HG02610 (cell line): ENCODE measurements around the gene PTPRG.
"Not testable (repeated sequence)": the region's sequence is repeated elsewhere in the genome, so short reads cannot be mapped to it uniquely, and the experiment has no call there.

Source experiments
- ATAC-seq: cut with Tn5 transposase; IDR thresholded peaks from one replicate; pipeline ENCODE4 v1.9.1; 2021; ENCODE audit warnings: mild to moderate bottlenecking, moderate library complexity; ENCODE audit not compliant: unreplicated experiment

PTPRG gene

DNA sequence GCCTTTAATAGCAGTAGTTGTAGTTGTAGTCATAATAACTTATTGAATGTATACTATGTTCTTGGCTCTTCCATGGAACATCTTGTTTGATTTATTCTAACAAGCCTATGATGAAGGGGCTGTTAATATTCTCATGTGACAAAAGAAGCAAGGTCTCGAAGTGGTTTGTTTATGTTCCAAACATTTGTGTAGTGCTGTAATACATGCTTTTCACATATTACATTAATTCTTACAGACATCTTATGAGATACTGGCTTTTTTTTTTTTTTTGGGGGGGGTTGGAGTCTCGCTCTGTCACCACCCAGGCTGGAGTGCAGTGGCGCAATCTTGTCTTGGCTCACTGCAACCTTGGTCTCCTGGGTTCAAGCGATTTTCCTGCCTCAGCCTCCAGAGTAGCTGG is 252.3 kb downstream of the PTPRG start:
- no peak for ATAC-seq

- no peak for ATAC-seq
Observed at GRCh38 chr3:61814674-61815073, 253.3 kb downstream of the PTPRG start.

- ATAC-seq: not testable (repeated sequence)
Observed at GRCh38 chr3:61816304-61816703, 254.9 kb downstream of the PTPRG start.

- no peak for ATAC-seq
Observed at GRCh38 chr3:61819861-61820260, 258.5 kb downstream of the PTPRG start.

GRCh38 chr3:61820306-61820992 is 259.1 kb downstream of the PTPRG start:
- no peak for ATAC-seq

GRCh38 chr3:61821823-61822251 is 260.5 kb downstream of the PTPRG start:
- no peak for ATAC-seq

- no peak for ATAC-seq
Observed at GRCh38 chr3:61822588-61822987, 261.2 kb downstream of the PTPRG start.

DNA sequence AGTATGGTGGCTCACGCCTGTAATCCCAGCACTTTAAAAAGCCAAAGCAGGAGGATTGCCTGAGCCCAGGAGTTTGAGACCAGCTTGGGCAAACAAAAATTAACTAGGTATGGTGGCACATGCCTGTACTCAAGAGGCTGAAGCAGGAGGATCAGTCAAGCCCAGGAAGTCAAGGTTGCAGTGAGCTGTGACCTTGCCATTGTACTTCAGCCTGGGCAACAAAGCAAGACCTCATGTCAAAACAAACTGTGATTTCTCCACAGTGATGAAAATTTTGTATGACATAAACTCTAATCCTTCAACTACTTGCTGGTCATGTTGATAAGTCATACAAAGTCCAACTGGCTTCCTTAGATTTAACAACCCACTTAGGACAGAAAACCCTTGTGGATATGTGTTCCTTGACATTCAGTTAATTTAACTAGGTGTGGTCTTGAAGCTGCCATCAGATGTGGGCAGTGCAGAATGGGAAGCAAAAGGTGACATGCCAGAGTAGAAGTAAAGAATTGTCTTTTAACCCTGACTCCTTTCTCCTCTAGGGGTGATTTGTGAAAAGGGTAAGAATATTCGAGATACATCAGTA is 263.3 kb downstream of the PTPRG start:
- ATAC-seq: no peak

- ATAC-seq: no peak
Observed at GRCh38 chr3:61826161-61826560, 264.8 kb downstream of the PTPRG start.

- ATAC-seq: no peak
Observed at GRCh38 chr3:61828184-61828874, 267.0 kb downstream of the PTPRG start.

DNA sequence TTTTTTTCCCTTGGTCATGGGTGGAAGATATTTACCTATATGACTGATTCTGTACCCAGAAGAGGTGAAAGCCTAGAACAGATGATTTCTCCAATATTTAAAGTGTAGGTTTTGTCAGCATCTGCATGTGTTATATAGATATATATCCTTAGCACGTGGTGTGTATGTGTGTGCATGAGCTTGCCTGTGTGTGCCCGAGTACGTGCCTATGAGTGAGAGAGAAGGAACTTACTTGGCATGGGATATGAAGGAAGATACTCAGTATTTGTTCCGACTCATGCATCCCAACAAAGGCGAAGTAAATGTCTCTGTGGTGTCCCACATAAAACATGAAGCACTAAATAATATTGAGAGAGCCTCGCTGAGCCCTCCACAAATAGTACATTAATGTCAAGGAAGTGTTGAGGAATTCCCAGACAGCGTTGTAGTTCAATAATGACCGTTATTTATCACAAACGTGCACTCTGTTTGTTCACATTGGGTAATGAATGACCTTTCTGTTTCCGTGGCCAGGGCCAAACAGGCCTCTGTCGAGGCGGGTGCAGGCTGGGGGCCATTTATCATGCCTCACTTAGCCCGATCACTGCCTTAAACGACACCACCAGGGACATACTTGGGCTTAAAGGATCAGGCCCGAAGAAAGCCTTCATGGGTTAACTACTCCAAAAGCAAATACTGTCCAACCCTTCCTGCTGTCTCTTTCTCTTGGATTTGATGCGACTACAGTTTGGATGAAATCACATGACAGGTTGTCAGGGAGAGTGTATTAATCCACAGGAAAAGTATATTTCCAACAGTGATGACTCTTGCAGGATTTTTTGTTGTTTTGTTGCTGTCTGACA is 267.7 kb downstream of the PTPRG start:
- ATAC-seq: no peak

GRCh38 chr3:61829722-61830350 is 268.5 kb downstream of the PTPRG start:
- no peak for ATAC-seq

- ATAC-seq: no peak
Observed at GRCh38 chr3:61831973-61832372, 270.6 kb downstream of the PTPRG start.

- no peak for ATAC-seq
Observed at GRCh38 chr3:61832375-61833229, 271.2 kb downstream of the PTPRG start.

- ATAC-seq: no peak
Observed at GRCh38 chr3:61839256-61839655, 277.9 kb downstream of the PTPRG start.

DNA sequence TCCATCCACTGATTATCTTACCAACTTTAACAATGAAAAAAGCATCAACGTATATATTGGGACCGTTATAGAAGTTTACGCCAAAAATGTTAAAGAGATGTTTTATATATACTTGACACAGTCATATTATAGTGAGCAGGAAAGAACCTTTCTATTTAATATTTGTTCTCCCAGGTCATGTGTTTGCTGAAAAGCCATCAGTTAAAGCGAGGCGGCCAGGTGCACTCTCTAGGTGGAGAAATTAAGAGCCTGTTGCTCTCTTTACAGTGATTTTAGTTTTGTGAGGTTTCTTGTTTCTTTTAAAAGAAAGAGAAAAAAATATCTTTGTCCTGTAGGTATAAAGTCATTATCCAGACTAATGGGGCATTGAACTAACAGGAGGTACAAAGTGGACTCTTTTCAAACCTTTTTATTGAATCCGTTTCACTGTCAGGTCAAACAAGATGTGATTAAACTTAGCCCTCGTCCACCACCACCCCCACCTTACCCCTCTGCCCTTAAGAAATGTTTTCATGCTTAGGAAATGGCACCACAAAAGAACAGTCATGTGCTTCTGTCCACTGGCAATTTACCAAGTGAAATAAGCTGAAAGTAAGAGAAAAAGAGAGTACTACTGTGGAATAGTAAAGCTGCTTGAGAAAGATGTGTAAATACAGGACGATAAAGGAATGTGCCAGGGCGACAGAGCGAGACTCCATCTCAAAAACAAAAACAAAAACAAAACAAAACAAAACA is 279.9 kb downstream of the PTPRG start:
- no peak for ATAC-seq

DNA sequence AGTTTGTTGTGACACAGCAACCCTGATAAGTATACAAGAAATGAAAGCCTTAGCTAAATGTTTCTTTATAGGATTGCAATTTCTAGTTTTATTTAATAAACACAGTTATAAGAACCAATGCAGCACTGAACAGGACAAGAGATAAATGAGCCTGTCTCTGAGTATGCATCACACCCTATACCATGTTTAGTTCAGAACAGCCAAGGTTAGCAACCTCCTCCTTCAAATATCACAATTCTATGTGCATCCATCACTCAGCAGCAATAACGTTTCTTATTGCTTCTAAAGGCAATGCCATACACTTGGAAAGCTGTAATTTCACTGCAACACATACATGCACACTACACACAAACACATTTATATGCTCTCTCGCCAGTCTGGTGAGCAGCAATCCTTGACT is 280.6 kb downstream of the PTPRG start:
- ATAC-seq: no peak

- ATAC-seq: no peak
Observed at GRCh38 chr3:61844346-61844745, 283.0 kb downstream of the PTPRG start.

- no peak for ATAC-seq
Observed at GRCh38 chr3:61846488-61846887, 285.1 kb downstream of the PTPRG start.
